GM12878 (cell line): ENCODE measurements around the gene OGA. TPM values are rescaled to one million over a fixed set of nuclear protein-coding genes. Genes with fewer than 3 reads are reported as not detected.

ENCODE experiments used
- ATAC-seq: fragments of 200-7000 bp; cut with Tn5 transposase; 3 replicates; pipeline ENCODE4 v1.9.1; 2020; ENCODE audit warnings: mild to moderate bottlenecking, moderate library complexity
- BruUV-seq: library from RNA; stranded (reverse); fragments of 400-500 nt; replicated peaks from 2 replicates; lab custom pipeline; 2021; lab: Mats Ljungman, UMichigan
- CTCF ChIA-PET: fragments of 300-600 bp; sonication (Branson Sonifier 250); formaldehyde crosslinking; extraction: SDS; loops from one replicate; lab custom pipeline; 2021; ENCODE audit warnings: inconsistent platforms; lab: Yijun Ruan, JAX
- POLR2A ChIA-PET: fragments of 350-600 bp; formaldehyde crosslinking; extraction: SDS; loops from one replicate; lab custom pipeline; 2021; ENCODE audit warnings: inconsistent platforms; lab: Charles Lee
- RAD21 ChIA-PET: fragments of 300-600 bp; sonication (Branson Sonifier 250); formaldehyde crosslinking; loops from one replicate; lab custom pipeline; 2023; ENCODE audit warnings: antibody characterized with exemption; ENCODE audit not compliant: unreplicated experiment; lab: Charles Lee
- SMC1A ChIA-PET: fragments of 300-600 bp; sonication (Branson Sonifier 250); formaldehyde crosslinking; loops from one replicate; lab custom pipeline; 2023; ENCODE audit not compliant: unreplicated experiment, uncharacterized antibody; lab: Charles Lee
- DNase-seq: peaks from one replicate; pipeline ENCODE4 v3.0.0-alpha.2; 2011; ENCODE audit warnings: low read depth, low spot score
- FAIRE-seq: peaks from 3 replicates; lab custom pipeline; 2011; peaks lifted over from hg19 to GRCh38; lab: Jason Lieb, UNC
- H2AFZ ChIP-seq: 2 replicates; pipeline ENCODE4 v1.6.0; 2011; ENCODE audit warnings: low read depth, low read length, control low read depth; ENCODE audit not compliant: control insufficient read depth
- H3K27ac ChIP-seq: 2 replicates; pipeline ENCODE4 v1.5.1; 2011; ENCODE audit warnings: control low read depth; ENCODE audit not compliant: control insufficient read depth, insufficient read depth
- H3K27me3 ChIP-seq, 2 experiments: replicated peaks in 1 of 2; 2 replicates each; pipeline versions ENCODE4 v1.6.0 to v1.6.1; 2011; ENCODE audit warnings: low read length in 1 of 2; ENCODE audit not compliant: control insufficient read depth in 2 of 2, insufficient read depth in 2 of 2
- H3K36me3 ChIP-seq, 2 experiments: 2 replicates each; pipeline ENCODE4 v1.5.1; 2011; ENCODE audit warnings: low read length in 1 of 2; ENCODE audit not compliant: control insufficient read depth in 2 of 2, insufficient read depth in 2 of 2
- H3K4me1 ChIP-seq: 2 replicates; pipeline ENCODE4 v1.6.1; 2011; ENCODE audit warnings: mild to moderate bottlenecking, low read length, moderate library complexity, mixed read lengths; ENCODE audit not compliant: control insufficient read depth, insufficient read depth
- H3K4me2 ChIP-seq: 2 replicates; pipeline ENCODE4 v1.6.0; 2011; ENCODE audit warnings: control low read depth; ENCODE audit not compliant: control insufficient read depth, insufficient read depth
- H3K4me3 ChIP-seq: fragments of 200-600 bp; sonication (generic); 2 replicates; pipeline ENCODE4 v1.5.1; 2016
- H3K79me2 ChIP-seq: 2 replicates; pipeline ENCODE4 v1.6.0; 2011; ENCODE audit warnings: low read length; ENCODE audit not compliant: control insufficient read depth, insufficient read depth
- H3K9ac ChIP-seq: 2 replicates; pipeline ENCODE4 v1.8.0; 2011; ENCODE audit warnings: low read length, control low read depth, mixed read lengths; ENCODE audit not compliant: control insufficient read depth, insufficient read depth
- H3K9me3 ChIP-seq: replicated peaks from 3 replicates; pipeline ENCODE4 v1.5.1; 2011; ENCODE audit warnings: mild to moderate bottlenecking, low read length; ENCODE audit not compliant: control insufficient read depth, insufficient read depth
- H4K20me1 ChIP-seq: 2 replicates; pipeline ENCODE4 v1.6.0; 2011; ENCODE audit not compliant: control insufficient read depth, insufficient read depth
- BCL11A ChIP-seq: IDR thresholded peaks from 2 replicates; pipeline ENCODE4 v1.6.1; 2011; ENCODE audit warnings: low read depth, low read length
- CHD1 ChIP-seq: IDR thresholded peaks from 2 replicates; pipeline ENCODE4 v1.6.1; 2012; ENCODE audit warnings: low read depth, low read length, improper control_type of control experiment
- DPF2 ChIP-seq: fragments of 450-650 bp; IDR thresholded peaks from 2 replicates; pipeline ENCODE4 v1.6.1; 2017; ENCODE audit warnings: mild to moderate bottlenecking
- EP300 ChIP-seq, 2 experiments: fragments of 150-350 bp in 1 of 2; IDR thresholded peaks; 2 replicates each; pipeline ENCODE4 v1.6.1; 2011 to 2012; ENCODE audit warnings: low read depth in 2 of 2, low read length in 2 of 2, borderline replicate concordance in 1 of 2, improper control_type of control experiment in 1 of 2, inconsistent platforms in 1 of 2; ENCODE audit not compliant: control insufficient read depth in 1 of 2
- FOS ChIP-seq: IDR thresholded peaks from 3 replicates; pipeline ENCODE4 v1.6.1; 2011; ENCODE audit warnings: borderline replicate concordance; ENCODE audit not compliant: insufficient read length; ENCODE audit errors: extremely low read depth
- GATAD2B ChIP-seq: fragments of 450-650 bp; conservative IDR thresholded peaks from 2 replicates; pipeline ENCODE4 v1.6.1; 2017; ENCODE audit warnings: low read depth, mild to moderate bottlenecking, moderate library complexity
- KLF5 ChIP-seq: fragments of 450-650 bp; IDR thresholded peaks from 2 replicates; pipeline ENCODE4 v1.6.1; 2014; ENCODE audit warnings: mild to moderate bottlenecking; ENCODE audit not compliant: partially characterized antibody
- LARP7 ChIP-seq: fragments of 450-650 bp; IDR thresholded peaks from 2 replicates; pipeline ENCODE4 v1.6.1; 2017; ENCODE audit warnings: mild to moderate bottlenecking
- NRF1 ChIP-seq: conservative IDR thresholded peaks from 2 replicates; pipeline ENCODE4 v1.6.1; 2011; ENCODE audit warnings: mild to moderate bottlenecking, low read depth, low read length, improper control_type of control experiment
- SIN3A ChIP-seq: IDR thresholded peaks from 2 replicates; pipeline ENCODE4 v1.6.1; 2012; ENCODE audit warnings: low read depth, low read length, improper control_type of control experiment
- SUPT20H ChIP-seq: IDR thresholded peaks from 2 replicates; pipeline ENCODE4 v1.6.1; 2011; ENCODE audit warnings: low read depth, mild to moderate bottlenecking, low read length, moderate library complexity, borderline replicate concordance; ENCODE audit not compliant: control insufficient read depth
- TARDBP ChIP-seq: IDR thresholded peaks from 2 replicates; pipeline ENCODE4 v1.6.1; 2016; ENCODE audit warnings: borderline replicate concordance
- TBL1XR1 ChIP-seq: IDR thresholded peaks from 2 replicates; pipeline ENCODE4 v1.6.1; 2012; ENCODE audit warnings: low read depth, low read length, improper control_type of control experiment
- WRNIP1 ChIP-seq: IDR thresholded peaks from 2 replicates; pipeline ENCODE4 v1.6.1; 2011; ENCODE audit warnings: low read depth, low read length, improper control_type of control experiment, borderline replicate concordance
- ZBED1 ChIP-seq: IDR thresholded peaks from 2 replicates; pipeline ENCODE4 v1.6.1; 2016; ENCODE audit warnings: borderline replicate concordance
- ZNF207 ChIP-seq: fragments of 450-650 bp; IDR thresholded peaks from 2 replicates; pipeline ENCODE4 v1.6.1; 2014; ENCODE audit warnings: antibody characterized with exemption, mild to moderate bottlenecking, borderline replicate concordance
- ZNF384 ChIP-seq: IDR thresholded peaks from 2 replicates; pipeline ENCODE4 v1.6.1; 2012; ENCODE audit warnings: low read depth, mild to moderate bottlenecking, low read length, improper control_type of control experiment, borderline replicate concordance
- WGBS: methylation state at CpG from one replicate; pipeline ENCODE4 v1.1.6; 2016; ENCODE audit warnings: low lambda C conversion rate; ENCODE audit not compliant: insufficient replicate concordance, insufficient coverage; ENCODE audit errors: missing lambda C conversion rate; 5-methylcytosine and 5-hydroxymethylcytosine counted together
- in situ Hi-C: fragments of 300-500 bp; cut with MboI; formaldehyde crosslinking; loops from 9 replicates; pipeline ENCODE4 v1.14.3; 2018; ENCODE audit warnings: mixed read lengths
- intact Hi-C: fragments of 100-400 bp; cut with micrococcal nuclease; formaldehyde crosslinking; loops from one replicate; pipeline ENCODE4 v1.14.2; 2022; ENCODE audit not compliant: unreplicated experiment
- polyA plus RNA-seq, 11 experiments: library from polyadenylated mRNA; depleted of rRNA in 4 of 11; unstranded in 6 of 11; stranded (reverse) in 5 of 11; fragments of >200 nt; fragmentation: Nextera tagmentation in 4 of 11; fragmentation: Illumina TruSeq in 1 of 11; extraction: Ambion mirVana in 4 of 11; extraction: Trizol in 1 of 11; gene quantifications; 1 replicate in 1 of 11; 2 replicates in 10 of 11; pipeline versions ENCODE4 v1.2.1 to v1.2.3, GENCODE V29; 2011 to 2016; ENCODE audit warnings: inconsistent platforms in 2 of 11, missing spikeins in 2 of 11, low read depth in 1 of 11
- total RNA-seq, 4 experiments: library from RNA; depleted of rRNA in 3 of 4; stranded (reverse); fragments of >200 nt in 3 of 4; fragmentation: Illumina TruSeq in 1 of 4; extraction: Trizol in 1 of 4; gene quantifications; 2 replicates each; pipeline versions ENCODE4 v1.2.1 to v1.2.3, GENCODE V29; 2013 to 2021
- TF ChIP-seq, protein P1 (sequence below): fragments of 150-350 bp; IDR thresholded peaks from 2 replicates; pipeline ENCODE4 v1.6.1; 2014; ENCODE audit warnings: mild to moderate bottlenecking, low read depth, low read length
- TF ChIP-seq, protein P2 (sequence below): IDR thresholded peaks from 2 replicates; pipeline ENCODE4 v1.6.1; 2012; ENCODE audit warnings: low read depth, low read length, improper control_type of control experiment

The OGA gene
- total and polyA plus RNA-seq, 10 of the 15 experiments (the other 5 are each of a cell fraction or from before 2014, with no cell fraction given): 23.0 to 145 (median 85.2) TPM

DNA sequence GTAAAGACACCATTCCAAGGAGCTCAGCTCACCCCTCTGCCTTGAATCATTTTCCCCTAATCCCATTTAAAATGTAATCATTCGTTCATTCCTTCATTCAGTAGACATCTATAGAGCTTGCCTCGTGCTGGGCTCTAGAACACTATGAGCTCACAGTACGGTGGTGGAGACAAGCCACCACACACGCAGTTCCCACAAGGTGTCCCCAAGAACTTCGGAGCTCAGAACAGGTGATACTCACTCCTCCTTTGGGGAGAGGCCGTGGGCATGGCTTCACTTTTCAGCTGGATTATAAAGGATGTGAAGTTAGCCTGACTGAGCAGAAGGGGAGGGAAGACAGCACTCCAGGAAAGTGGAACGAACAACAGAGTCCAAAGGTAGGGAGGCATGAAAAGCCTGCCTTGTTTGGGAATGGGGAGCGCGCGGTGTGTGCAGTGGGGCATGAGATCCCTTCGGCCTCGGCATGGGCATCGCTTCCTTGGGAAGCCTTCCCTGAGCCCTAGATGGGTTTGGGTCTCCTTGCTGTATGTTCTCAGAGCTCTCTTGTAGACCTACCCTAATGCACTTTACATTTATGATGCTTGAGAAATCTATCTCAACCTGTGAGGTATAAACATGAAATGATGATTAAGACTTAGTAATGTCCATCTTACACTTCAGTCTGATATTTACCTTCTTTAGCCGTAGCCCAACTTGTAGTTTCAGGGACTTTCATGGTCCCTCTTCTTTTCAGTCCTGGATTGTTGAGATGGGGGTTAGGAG, 809 bp upstream of the OGA start (continued):
- TF ChIP-seq DPF2: no peak
- TF ChIP-seq ZNF384: no peak
- TF ChIP-seq WRNIP1: peak; percentile 38; the same call in 1 of the 2 replicates
- TF ChIP-seq, all 136 proteins: peak for 8

DNA sequence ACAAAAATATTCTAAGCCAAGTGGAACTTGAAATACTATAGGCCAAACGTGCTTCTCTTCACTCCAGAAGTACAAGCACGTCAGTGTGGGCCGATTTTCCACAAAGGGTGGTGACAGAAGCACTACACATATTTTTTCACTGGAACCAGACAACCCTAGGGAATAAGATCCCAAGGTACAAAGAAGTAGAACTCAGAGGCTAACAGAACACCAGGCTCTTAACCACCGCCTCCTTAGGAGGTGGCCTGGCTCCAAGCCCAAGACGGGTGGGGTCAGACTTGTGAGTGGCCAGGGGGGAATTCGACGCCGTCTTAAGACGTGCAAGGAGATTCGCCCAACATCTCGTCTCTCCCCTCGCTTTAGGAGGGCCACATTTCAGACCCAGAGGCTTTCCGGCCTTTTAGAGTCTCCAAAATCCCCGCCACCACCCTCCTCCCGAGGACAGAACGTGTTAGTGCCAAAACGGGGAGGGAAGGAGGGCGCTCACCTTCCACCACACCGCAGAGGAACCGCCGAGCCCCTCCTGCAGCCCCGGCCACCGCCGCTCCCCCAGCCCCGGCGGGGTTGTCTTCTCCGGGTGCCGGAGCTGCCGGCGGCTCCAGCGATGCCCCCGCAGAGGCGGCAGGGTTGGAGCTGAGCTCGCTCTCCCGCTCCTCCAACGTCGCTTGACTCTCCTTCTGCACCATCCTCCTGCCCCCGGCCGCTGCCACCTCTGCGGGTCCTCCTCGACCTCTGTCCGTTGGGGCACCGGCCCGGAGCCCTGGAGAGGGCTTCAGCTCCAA, 716 bp downstream of the OGA start:
- in situ Hi-C loops: no loop called here
- intact Hi-C loops: loop anchor here (1.0 kb wide), 1 partner anchor 13 kb away; no protein-coding TSS in a partner anchor
- Histone ChIP-seq H3K4me2 (peak overlapping the region; percentile 62), H2AFZ (no peak overlapping the region; the same call in 1 of the 2 replicates), H3K36me3 (peaks cover 0 to 16% of the 10 kb centered on the region in 2 experiments; a peak in 3 of 4 replicates), H3K27ac (peak overlapping the region; percentile 95), H4K20me1 (peaks cover 18% of the 10 kb centered on the region; the same call in 1 of the 2 replicates), H3K79me2 (peaks cover 70% of the 10 kb centered on the region), H3K4me3 (peak overlapping the region; percentile 81), H3K9ac (peak overlapping the region; percentile 96), H3K9me3 (no peaks in the 10 kb centered on the region), H3K4me1 (peaks cover 11% of the 10 kb centered on the region; the same call in 1 of the 2 replicates), H3K27me3 (no peaks in the 10 kb centered on the region)
- ChIA-PET RAD21 (interaction anchor here (0.7 to 3.0 kb wide), 14 partner anchors 12 to 192 kb away, joined by 3 to 19 read pairs (median 4); partner anchors contain the start of gene KCNIP2), POLR2A (interaction anchor here (0.6 to 2.6 kb wide), 23 partner anchors 11 to 756 kb away, joined by 3 to 33 read pairs (median 4); partner anchors contain the start of genes FBXW4, KCNIP2, NFKB2 and NPM3), CTCF (interaction anchor here (1.0 to 4.0 kb wide), 8 partner anchors 16 to 256 kb away, joined by 3 to 31 read pairs (median 8); no protein-coding TSS in a partner anchor), SMC1A (interaction anchor here (0.8 to 2.4 kb wide), 14 partner anchors 10 to 238 kb away, joined by 3 to 13 read pairs (median 4); partner anchors contain the start of genes ARMH3 and NPM3)
- no TSS peak for BruUV-seq
- DNase-seq: no peak
- FAIRE-seq: no peak
- ATAC-seq: peak; percentile 37
- under 1% methylated on average over 39 of the region's 44 CpGs for WGBS
- TF ChIP-seq GATAD2B (0 out of 2 replicates have a peak, but pooled peaks have one; percentile 25), KLF5 (no peak), CHD1 (no peak), TARDBP (no peak), SUPT20H (no peak), BCL11A (no peak), ZBED1 (no peak), NRF1 (no peak), SIN3A (peak; percentile 34; the same call in 1 of the 2 replicates), LARP7 (peak; percentile 21), ZNF207 (no peak), TBL1XR1 (0 out of 2 replicates have a peak, but pooled peaks have one; percentile 7), FOS (no peak), EP300 (IDR thresholded peaks at IDR 0.05; ENCODE audit: borderline replicate concordance in 1 of 2, control insufficient read depth in 1 of 2, low read depth in 2 of 2, low read length in 2 of 2) (no peak)
- TF ChIP-seq, protein P1, sequence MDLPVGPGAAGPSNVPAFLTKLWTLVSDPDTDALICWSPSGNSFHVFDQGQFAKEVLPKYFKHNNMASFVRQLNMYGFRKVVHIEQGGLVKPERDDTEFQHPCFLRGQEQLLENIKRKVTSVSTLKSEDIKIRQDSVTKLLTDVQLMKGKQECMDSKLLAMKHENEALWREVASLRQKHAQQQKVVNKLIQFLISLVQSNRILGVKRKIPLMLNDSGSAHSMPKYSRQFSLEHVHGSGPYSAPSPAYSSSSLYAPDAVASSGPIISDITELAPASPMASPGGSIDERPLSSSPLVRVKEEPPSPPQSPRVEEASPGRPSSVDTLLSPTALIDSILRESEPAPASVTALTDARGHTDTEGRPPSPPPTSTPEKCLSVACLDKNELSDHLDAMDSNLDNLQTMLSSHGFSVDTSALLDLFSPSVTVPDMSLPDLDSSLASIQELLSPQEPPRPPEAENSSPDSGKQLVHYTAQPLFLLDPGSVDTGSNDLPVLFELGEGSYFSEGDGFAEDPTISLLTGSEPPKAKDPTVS: no peak
- TF ChIP-seq, protein P2, sequence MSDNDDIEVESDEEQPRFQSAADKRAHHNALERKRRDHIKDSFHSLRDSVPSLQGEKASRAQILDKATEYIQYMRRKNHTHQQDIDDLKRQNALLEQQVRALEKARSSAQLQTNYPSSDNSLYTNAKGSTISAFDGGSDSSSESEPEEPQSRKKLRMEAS: no peak
